H1 (cell line): ENCODE measurements around the gene GRIA1. TPM values are rescaled to one million over a fixed set of nuclear protein-coding genes. Genes with fewer than 3 reads are reported as not detected.
A peak's percentile ranks its signal among the peaks of the same experiment; 100 is the strongest.

Source experiments
- CTCF ChIA-PET: fragments of 300-600 bp; sonication (Branson Sonifier 250); formaldehyde crosslinking; loops from one replicate; lab custom pipeline; 2021; ENCODE audit not compliant: partially characterized antibody; lab: Charles Lee
- POLR2A ChIA-PET: fragments of 300-600 bp; sonication (Branson Sonifier 250); formaldehyde crosslinking; loops from one replicate; lab custom pipeline; 2021; ENCODE audit warnings: inconsistent platforms; ENCODE audit not compliant: partially characterized antibody; lab: Charles Lee
- DNase-seq, 2 experiments: peaks; one replicate each; pipeline versions ENCODE4 v3.0.0 to v3.0.0-alpha.2; 2010 to 2022; ENCODE audit warnings: low spot score in 2 of 2, low read depth in 1 of 2, mixed read lengths in 1 of 2
- FAIRE-seq: peaks from 2 replicates; lab custom pipeline; 2011; peaks lifted over from hg19 to GRCh38; lab: Jason Lieb, UNC
- H2AFZ ChIP-seq: 2 replicates; pipeline ENCODE4 v1.8.1; 2012; ENCODE audit warnings: low read length, inconsistent platforms
- H2AK5ac ChIP-seq: 2 replicates; pipeline ENCODE4 v1.6.1; 2013; ENCODE audit warnings: low read depth, low read length
- H2BK120ac ChIP-seq: replicated peaks from 2 replicates; pipeline ENCODE3; 2013; ENCODE audit warnings: low read depth, low read length, inconsistent platforms
- H2BK12ac ChIP-seq: 2 replicates; pipeline ENCODE4 v1.6.1; 2013; ENCODE audit warnings: low read depth, low read length
- H2BK15ac ChIP-seq: 2 replicates; pipeline ENCODE4 v1.6.1; 2013; ENCODE audit warnings: low read length
- H2BK20ac ChIP-seq: 2 replicates; pipeline ENCODE4 v1.6.1; 2013; ENCODE audit warnings: low read length
- H2BK5ac ChIP-seq: 2 replicates; pipeline ENCODE4 v1.6.1; 2013; ENCODE audit warnings: low read depth, low read length
- H3K14ac ChIP-seq: 2 replicates; pipeline ENCODE4 v1.6.1; 2013; ENCODE audit warnings: inconsistent platforms; ENCODE audit not compliant: insufficient read length
- H3K18ac ChIP-seq: 2 replicates; pipeline ENCODE4 v1.6.1; 2013; ENCODE audit warnings: low read length; ENCODE audit errors: extremely low read depth
- H3K23ac ChIP-seq: 2 replicates; pipeline ENCODE4 v1.6.1; 2013; ENCODE audit warnings: inconsistent platforms; ENCODE audit not compliant: insufficient read length
- H3K23me2 ChIP-seq: 2 replicates; pipeline ENCODE4 v1.6.1; 2013; ENCODE audit warnings: low read depth, low read length
- H3K27ac ChIP-seq: 2 replicates; pipeline ENCODE4 v1.6.1; 2011; ENCODE audit warnings: low read depth, low read length, inconsistent platforms
- H3K27me3 ChIP-seq, 4 experiments: replicated peaks in 1 of 4; 1 replicate in 1 of 4; 2 replicates in 3 of 4; pipeline versions ENCODE4 v1.6.1 to v1.8.1; 2011 to 2013; ENCODE audit warnings: low read length in 3 of 4, mild to moderate bottlenecking in 3 of 4, inconsistent platforms in 2 of 4, mixed read lengths in 2 of 4, moderate library complexity in 1 of 4; ENCODE audit not compliant: control insufficient read depth in 3 of 4, insufficient read depth in 3 of 4; ENCODE audit errors: extremely low read depth in 1 of 4
- H3K36me3 ChIP-seq, 4 experiments: 2 replicates each; pipeline versions ENCODE4 v1.6.1 to v1.8.1; 2011 to 2013; ENCODE audit warnings: mild to moderate bottlenecking in 4 of 4, low read length in 3 of 4, moderate library complexity in 2 of 4, control low read depth in 1 of 4, inconsistent platforms in 1 of 4; ENCODE audit not compliant: insufficient read depth in 4 of 4, control insufficient read depth in 2 of 4
- H3K4ac ChIP-seq: replicated peaks from 2 replicates; pipeline ENCODE3; 2013; ENCODE audit warnings: low read length, low read depth, mixed read lengths, inconsistent platforms; ENCODE audit not compliant: insufficient read length
- H3K4me1 ChIP-seq, 4 experiments: replicated peaks in 1 of 4; 1 replicate in 1 of 4; 2 replicates in 3 of 4; pipeline versions ENCODE4 v1.6.1 to v1.8.1; 2011 to 2013; ENCODE audit warnings: low read length in 3 of 4, inconsistent platforms in 2 of 4, mixed read lengths in 1 of 4; ENCODE audit not compliant: insufficient read depth in 4 of 4, control insufficient read depth in 3 of 4
- H3K4me2 ChIP-seq, 2 experiments: 2 replicates each; pipeline versions ENCODE4 v1.6.1 to v1.8.1; 2011 to 2013; ENCODE audit warnings: low read depth in 2 of 2, low read length in 2 of 2, control low read depth in 1 of 2, inconsistent platforms in 1 of 2, mild to moderate bottlenecking in 1 of 2; ENCODE audit not compliant: insufficient read depth in 1 of 2
- H3K4me3 ChIP-seq, 4 experiments: fragments of 200-600, 300-600 bp in 1 of 4; sonication (generic), shearing (Covaris generic), sonication (Bioruptor Twin) in 1 of 4; 2 replicates each; pipeline versions ENCODE4 v1.5.1 to v1.8.1; 2011 to 2016; ENCODE audit warnings: low read length in 4 of 4, low read depth in 3 of 4, control low read depth in 2 of 4, inconsistent platforms in 2 of 4, mild to moderate bottlenecking in 2 of 4, mixed read lengths in 1 of 4, moderate library complexity in 1 of 4; ENCODE audit not compliant: insufficient read depth in 2 of 4; ENCODE audit errors: extremely low read depth in 1 of 4
- H3K56ac ChIP-seq: replicated peaks from 2 replicates; pipeline ENCODE3; 2013; ENCODE audit warnings: low read depth, mild to moderate bottlenecking, mixed read lengths, low read length, inconsistent platforms; ENCODE audit not compliant: insufficient read length
- H3K79me1 ChIP-seq: 2 replicates; pipeline ENCODE4 v1.6.1; 2013; ENCODE audit warnings: low read depth, low read length, control low read depth
- H3K79me2 ChIP-seq, 2 experiments: 2 replicates each; pipeline versions ENCODE4 v1.6.1 to v1.8.1; 2012 to 2013; ENCODE audit warnings: low read length in 2 of 2, mild to moderate bottlenecking in 2 of 2, inconsistent platforms in 1 of 2; ENCODE audit not compliant: insufficient read depth in 2 of 2, control insufficient read depth in 1 of 2
- H3K9ac ChIP-seq, 4 experiments: replicated peaks in 1 of 4; 1 replicate in 1 of 4; 2 replicates in 3 of 4; pipeline versions ENCODE4 v1.6.1 to v1.8.1; 2011 to 2013; ENCODE audit warnings: low read depth in 3 of 4, low read length in 3 of 4, control low read depth in 2 of 4, mild to moderate bottlenecking in 2 of 4, moderate library complexity in 2 of 4, inconsistent platforms in 1 of 4; ENCODE audit errors: extremely low read depth in 1 of 4
- H3K9me3 ChIP-seq, 2 experiments: 2 replicates each; pipeline versions ENCODE4 v1.6.1 to v1.8.1; 2012 to 2013; ENCODE audit warnings: mild to moderate bottlenecking in 2 of 2, moderate library complexity in 2 of 2, control low read depth in 1 of 2, inconsistent platforms in 1 of 2, low read depth in 1 of 2, low read length in 1 of 2, mixed read lengths in 1 of 2; ENCODE audit not compliant: insufficient read depth in 2 of 2
- H4K20me1 ChIP-seq, 2 experiments: replicated peaks in 1 of 2; 2 replicates each; pipeline versions ENCODE3 to v1.8.1; 2011 to 2013; ENCODE audit warnings: inconsistent platforms in 2 of 2, low read length in 2 of 2, mild to moderate bottlenecking in 1 of 2; ENCODE audit not compliant: insufficient read depth in 2 of 2, control insufficient read depth in 1 of 2
- H4K5ac ChIP-seq: 2 replicates; pipeline ENCODE4 v1.6.1; 2013; ENCODE audit warnings: low read length, low read depth, mixed read lengths, inconsistent platforms; ENCODE audit not compliant: insufficient read length
- H4K8ac ChIP-seq: 2 replicates; pipeline ENCODE4 v1.8.0; 2013; ENCODE audit warnings: mild to moderate bottlenecking, moderate library complexity, low read length, inconsistent platforms; ENCODE audit not compliant: insufficient read depth; ENCODE audit errors: extremely low read depth
- H4K91ac ChIP-seq: replicated peaks from 2 replicates; pipeline ENCODE3; 2013; ENCODE audit warnings: low read length, mixed read lengths, inconsistent platforms; ENCODE audit not compliant: insufficient read length
- CTCF ChIP-seq, 3 experiments: IDR thresholded peaks; 1 replicate in 2 of 3; 2 replicates in 1 of 3; pipeline versions ENCODE4 v1.5.1 to v1.6.1; 2011; ENCODE audit warnings: low read length in 3 of 3, mild to moderate bottlenecking in 3 of 3, inconsistent platforms in 2 of 3, low read depth in 1 of 3, moderate library complexity in 1 of 3; ENCODE audit not compliant: insufficient read depth in 1 of 3; ENCODE audit errors: control extremely low read depth in 1 of 3
- KDM4A ChIP-seq: IDR thresholded peaks from one replicate; pipeline ENCODE4 v1.7.1; 2012; ENCODE audit warnings: low read depth, mild to moderate bottlenecking, moderate library complexity, low read length, inconsistent platforms; ENCODE audit not compliant: severe bottlenecking
- MAX ChIP-seq: IDR thresholded peaks from 2 replicates; pipeline ENCODE4 v1.6.1; 2012; ENCODE audit warnings: inconsistent platforms
- NRF1 ChIP-seq: IDR thresholded peaks from 2 replicates; pipeline ENCODE4 v1.6.1; 2011; ENCODE audit warnings: mild to moderate bottlenecking, low read depth, low read length, improper control_type of control experiment
- WGBS, 2 experiments: shearing (Covaris generic) in 1 of 2; methylation state at CpG; one replicate each; pipeline versions ENCODE4 v1.1.6 to v1.1.7; 2013 to 2015; ENCODE audit warnings: low lambda C conversion rate in 2 of 2, mixed read lengths in 2 of 2, inconsistent platforms in 1 of 2, low coverage in 1 of 2, missing lambda C conversion rate in 1 of 2; ENCODE audit not compliant: insufficient replicate concordance in 2 of 2, insufficient coverage in 1 of 2, insufficient read length in 1 of 2; ENCODE audit errors: extremely low coverage in 1 of 2, missing lambda C conversion rate in 1 of 2; 5-methylcytosine and 5-hydroxymethylcytosine counted together
- long read RNA-seq, 2 experiments: library from RNA in 1 of 2; library from capped mRNA in 1 of 2; stranded (forward); transcript quantifications; one replicate each; pipeline ENCODE4 v2.0.0, GENCODE V29; 2021; ENCODE audit warnings: inconsistent platforms in 1 of 2
- polyA minus RNA-seq, 3 experiments: library from RNA; depleted of rRNA, polyadenylated mRNA; stranded (reverse); fragments of >200 nt; gene quantifications; 1 replicate in 2 of 3; 2 replicates in 1 of 3; pipeline ENCODE4 v1.2.3, GENCODE V29; 2011
- polyA plus RNA-seq, 7 experiments: library from polyadenylated mRNA; depleted of rRNA in 3 of 7; stranded (reverse) in 5 of 7; unstranded in 2 of 7; fragments of >200 nt in 5 of 7; fragments of 200-250 nt in 2 of 7; gene quantifications; 1 replicate in 5 of 7; 2 replicates in 1 of 7; 4 replicates in 1 of 7; pipeline versions ENCODE4 v1.2.1 to v1.2.3, GENCODE V29; 2011 to 2013; ENCODE audit warnings: missing spikeins in 2 of 7, mixed read lengths in 2 of 7
- total RNA-seq: library from RNA; stranded (reverse); fragmentation: NEBNext Ultra II Directional; extraction: Animal tissue kit (Norgen Biotek cat#: 25700); gene quantifications from 2 replicates; pipeline ENCODE4 v1.2.1, GENCODE V29; 2021

The GRIA1 gene
- total RNA-seq (1.1 and 2.5 TPM in 2 replicates), polyA plus RNA-seq (2011; rRNA removed) (0.97 and 1.1 TPM in 2 replicates), polyA minus RNA-seq (2011; rRNA and poly(A)+ RNA removed) (5.0 and 8.0 TPM in 2 replicates)
- polyA plus RNA-seq (2011; cell fraction: cytosol; rRNA removed): 0.59 TPM
- 2.8 TPM for polyA plus RNA-seq (2011; cell fraction: nucleus; rRNA removed)
- polyA plus RNA-seq (2012, experiment 1 of 2): 0.80 to 1.4 TPM (median 1.1 TPM) in 4 replicates
- 0.09 TPM for polyA plus RNA-seq (2012, experiment 2 of 2)
- polyA plus RNA-seq (2013, experiment 1 of 2): 1.3 TPM
- polyA plus RNA-seq (2013, experiment 2 of 2): 0.81 TPM
- polyA minus RNA-seq (2011; cell fraction: cytosol; rRNA and poly(A)+ RNA removed): 0.88 TPM
- 18.6 TPM for polyA minus RNA-seq (2011; cell fraction: nucleus; rRNA and poly(A)+ RNA removed)
- long read RNA-seq, experiment 1, partial matches to known transcripts: 1 of 1 reads
- long read RNA-seq, experiment 1, other reads (novel, unspliced or antisense): 0 of 1 reads
- long read RNA-seq, experiment 2, partial matches to known transcripts: 0 of 1 reads
- long read RNA-seq, experiment 2, other reads (novel, unspliced or antisense): 1 of 1 reads

DNA sequence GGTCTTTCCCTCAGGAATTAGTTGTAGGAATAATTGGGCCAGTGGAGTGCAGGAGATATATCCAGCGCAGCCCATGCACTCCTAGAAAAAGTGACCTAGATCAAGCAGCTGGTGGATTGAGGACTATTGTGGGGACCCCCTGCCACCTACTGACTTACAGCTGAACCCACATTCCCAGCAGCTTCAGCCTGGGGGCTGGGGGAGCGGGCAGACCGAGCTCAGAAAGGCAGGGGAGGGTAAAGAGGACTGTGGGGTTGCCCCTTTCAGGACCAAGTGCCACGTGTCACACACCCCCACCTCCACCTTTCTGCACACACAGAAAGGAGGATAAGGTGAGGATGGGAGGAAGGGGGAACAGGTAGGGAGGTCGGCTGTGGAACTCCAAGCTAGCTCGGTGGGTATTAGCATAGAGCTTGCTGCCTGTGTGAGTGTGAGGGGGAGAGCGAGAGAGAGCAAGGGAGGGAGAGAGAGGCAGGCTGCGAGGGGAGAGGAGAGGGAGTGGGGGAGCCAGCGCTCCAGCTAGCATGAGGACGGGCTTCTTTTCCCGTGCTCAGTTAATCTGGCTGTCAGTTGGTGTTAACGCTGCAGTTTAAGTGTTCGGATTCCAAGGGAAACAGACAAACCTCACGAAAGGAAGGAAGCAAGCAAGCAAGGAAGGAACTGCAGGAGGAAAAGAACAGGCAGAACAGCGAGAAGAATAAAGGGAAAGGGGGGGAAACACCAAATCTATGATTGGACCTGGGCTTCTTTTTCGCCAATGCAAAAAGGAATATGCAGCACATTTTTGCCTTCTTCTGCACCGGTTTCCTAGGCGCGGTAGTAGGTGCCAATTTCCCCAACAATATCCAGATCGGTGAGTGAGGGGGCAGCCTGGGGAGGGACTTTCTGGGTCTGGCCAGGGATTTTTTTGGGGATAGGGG, at the start of gene GRIA1:
Gene GRIA1 (plus strand): TSS at position 553 of the 920 bp plus-strand sequence.
- FAIRE-seq (peak; percentile 32), DNase-seq (peak; percentile 31 to 60)
- Histone ChIP-seq H3K36me3 (no peaks in the 10 kb centered on the region), H3K4me3 (peak within 1 kb of the TSS; percentile 47 to 61 (median 50); a peak in 7 of 8 replicates), H3K27ac (no peak within 1 kb of the TSS), H3K9me3 (no peaks in the 10 kb centered on the region), H3K79me1 (no peaks in the 10 kb centered on the region), H2AFZ (peak within 1 kb of the TSS; percentile 100), H4K8ac (peak within 1 kb of the TSS; percentile 74; the same call in 1 of the 2 replicates), H2AK5ac (no peak within 1 kb of the TSS), H4K91ac (peak within 1 kb of the TSS; percentile 32), H3K79me2 (no peaks in the 10 kb centered on the region), H2BK12ac (peak within 1 kb of the TSS; percentile 85; the same call in 1 of the 2 replicates), H3K4ac (no peak within 1 kb of the TSS), H3K4me1 (peaks cover 0 to 12% (median 8%) of the 10 kb centered on the region in 4 experiments; a peak in 6 of 7 replicates), H4K5ac (no peak within 1 kb of the TSS), H3K4me2 (peak within 1 kb of the TSS; percentile 85 to 98), H2BK5ac (0 out of 2 replicates have a peak within 1 kb of the TSS, but pooled peaks have one; percentile 4), H2BK15ac (peak within 1 kb of the TSS; percentile 88), H3K23me2 (peaks cover 14% of the 10 kb centered on the region), H3K23ac (no peak within 1 kb of the TSS), H2BK20ac (peak within 1 kb of the TSS; percentile 69; the same call in 1 of the 2 replicates), H3K27me3 (peaks cover 0 to 13% (median 4%) of the 10 kb centered on the region in 4 experiments; a peak in 4 of 7 replicates), H3K14ac (no peak within 1 kb of the TSS), H4K20me1 (no peaks in the 10 kb centered on the region), H3K18ac (peak within 1 kb of the TSS; percentile 76), H2BK120ac (no peak within 1 kb of the TSS), H3K56ac (no peak within 1 kb of the TSS), H3K9ac (peak within 1 kb of the TSS in 1 of 4 experiments; percentile 37; a peak in 2 of 7 replicates)
- ChIA-PET POLR2A (interaction anchor here (1.6 kb wide), 1 partner anchor 12 kb away, joined by 8 read pairs; no protein-coding TSS in a partner anchor), CTCF (interaction anchor here (0.6 to 2.7 kb wide), 14 partner anchors 11 to 475 kb away, joined by 3 to 17 read pairs (median 3); no protein-coding TSS in a partner anchor)
- whole genome bisulfite sequencing, 2 experiments: 11% methylated on average over 16 of the region's 20 CpGs; no CpG with 5 or more reads in 1 of the 2 experiments
- TF ChIP-seq MAX (peak; percentile 83), KDM4A (peak; percentile 20), CTCF (IDR thresholded peaks at IDR 0.05; ENCODE audit: control extremely low read depth in 1 of 3, insufficient read depth in 1 of 3, low read depth in 1 of 3, low read length in 3 of 3) (peak; percentile 16 to 40 (median 22); a peak in 2 of 4 replicates), NRF1 (no peak)
